NCI-H1417 treated with DMSO at 0.1 percent for 48 hours (cell line): Measurements from ENCODE around the gene KIAA0319L.
"Not testable (repeated sequence)": the region's sequence is repeated elsewhere in the genome, so short reads cannot be mapped to it uniquely, and the experiment has no call there.

Experiments
- DNase-seq: peaks from one replicate; lab custom pipeline; 2025; lab: John Stamatoyannopoulos, UW

KIAA0319L gene

DNA sequence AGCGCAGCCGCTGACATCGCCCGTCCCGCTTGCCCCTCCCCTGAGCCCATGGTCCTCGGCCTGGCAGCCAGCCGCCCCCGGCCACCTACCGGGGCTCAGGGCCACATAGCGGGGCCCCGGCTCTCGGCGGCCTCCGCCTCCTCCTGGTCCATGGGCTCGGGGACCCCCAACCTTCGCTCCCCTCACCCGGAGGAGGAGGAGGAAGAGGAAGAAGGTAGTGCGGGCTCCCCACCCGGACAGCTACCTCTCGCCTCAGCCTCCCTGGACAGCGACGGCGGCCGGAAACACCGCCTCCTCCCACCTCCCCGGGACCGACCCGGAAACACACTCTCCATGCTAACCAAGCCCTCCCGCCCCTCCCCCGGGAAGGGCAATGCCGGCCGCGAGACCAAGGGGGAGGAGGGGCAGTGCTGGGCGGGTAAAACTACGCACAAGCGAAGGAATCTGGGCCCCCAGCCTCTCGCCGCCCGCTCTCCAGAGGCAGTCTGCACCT, at the start of gene KIAA0319L:
KIAA0319L (minus strand) TSS at position 286 of the 493 bp plus-strand sequence. CDS start 2,912 bp downstream, outside the sequence.
- no peak for DNase-seq

DNA sequence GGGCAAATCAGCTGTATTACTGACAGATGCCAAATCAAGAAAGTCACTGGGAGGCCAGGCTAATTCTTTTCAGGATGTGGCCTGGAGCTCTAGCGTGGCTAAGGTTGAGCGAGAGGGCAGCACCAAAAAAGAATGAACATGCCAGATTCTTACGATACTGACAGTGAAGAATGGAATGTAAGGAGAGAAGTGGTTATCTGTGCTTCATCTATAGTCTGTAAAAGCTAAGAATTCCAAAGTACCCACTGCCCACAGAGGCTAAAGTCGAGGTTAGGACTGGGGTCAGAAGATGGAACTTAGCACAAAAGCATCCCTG, 48.6 kb upstream of the KIAA0319L start:
- no peak for DNase-seq

DNA sequence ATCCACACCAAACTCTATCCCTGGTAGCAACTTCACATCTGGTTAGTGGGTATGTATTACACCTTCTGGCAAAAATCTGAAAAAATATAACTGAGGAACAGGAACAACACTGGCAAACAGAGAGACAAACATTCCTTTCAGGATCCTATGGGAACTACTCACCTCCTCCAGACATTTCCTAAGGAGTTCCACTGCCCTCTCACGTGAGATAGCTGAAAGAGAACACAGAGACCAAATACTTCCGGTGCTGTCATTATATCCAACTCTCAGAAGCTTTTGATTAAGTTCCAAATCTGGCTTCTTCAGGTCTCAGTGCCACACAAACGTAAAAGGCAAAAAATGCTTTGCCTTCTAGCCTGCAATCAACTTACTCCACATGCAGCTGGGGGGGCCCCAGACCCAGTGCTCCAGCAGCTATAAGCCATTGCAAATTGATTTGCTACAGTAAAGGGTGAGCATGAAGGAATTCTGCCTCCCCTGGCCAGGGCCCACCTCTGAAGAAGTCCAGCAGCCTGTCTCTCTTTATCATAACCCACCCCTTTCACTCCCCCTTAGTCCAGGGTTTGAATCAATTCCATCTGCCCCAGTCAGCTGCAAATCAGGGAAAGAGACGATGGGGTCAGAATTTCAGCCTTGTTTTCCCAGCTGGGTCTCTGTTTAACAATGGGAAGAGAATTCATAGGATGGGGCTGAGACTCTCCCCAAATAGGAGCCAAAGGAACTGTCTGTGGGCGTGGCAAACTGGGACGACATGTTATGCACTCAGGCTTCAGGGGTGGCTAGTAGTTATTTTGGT, 48.1 kb upstream of the KIAA0319L start:
- DNase-seq = no peak

DNA sequence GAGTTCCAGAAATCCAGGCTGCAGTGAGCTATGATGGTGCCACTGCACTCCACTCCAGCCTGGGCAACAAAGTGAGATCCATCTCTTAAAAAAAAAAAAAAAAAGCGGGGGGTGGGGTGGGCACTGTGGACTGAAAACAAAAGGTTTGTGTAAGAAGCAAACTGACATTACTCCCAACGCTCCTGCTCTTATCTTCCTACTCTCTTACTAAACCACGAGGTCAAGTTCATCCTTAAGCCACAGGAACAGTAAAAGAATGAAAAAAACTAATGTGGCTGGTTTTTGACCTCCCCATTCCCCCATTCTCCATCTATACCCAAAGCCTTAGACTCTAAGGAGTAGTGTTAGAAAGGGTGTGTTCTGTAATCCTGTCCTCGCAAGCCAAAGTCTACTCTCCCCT, 46.7 kb upstream of the KIAA0319L start:
- DNase-seq = no peak

DNA sequence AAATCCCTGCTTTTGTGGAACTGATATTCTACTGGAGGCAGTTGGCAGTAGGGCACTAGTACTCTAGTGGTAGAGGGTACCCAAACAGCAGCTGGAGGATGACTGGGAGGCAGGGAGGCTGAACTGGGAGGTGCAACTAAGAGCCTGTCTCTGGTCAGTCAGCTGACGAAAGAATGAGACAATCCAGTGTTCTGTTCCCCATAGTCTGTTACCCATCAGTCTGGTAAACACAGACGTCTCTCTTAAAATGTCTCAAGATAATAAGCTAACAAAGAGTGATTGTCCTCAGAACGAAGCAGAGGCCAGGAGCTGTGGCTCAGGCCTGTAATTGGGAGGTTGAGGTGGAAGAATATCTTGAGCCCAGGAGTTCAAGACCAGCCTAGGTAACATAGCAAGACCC, 46.3 kb upstream of the KIAA0319L start:
- DNase-seq = no peak

DNA sequence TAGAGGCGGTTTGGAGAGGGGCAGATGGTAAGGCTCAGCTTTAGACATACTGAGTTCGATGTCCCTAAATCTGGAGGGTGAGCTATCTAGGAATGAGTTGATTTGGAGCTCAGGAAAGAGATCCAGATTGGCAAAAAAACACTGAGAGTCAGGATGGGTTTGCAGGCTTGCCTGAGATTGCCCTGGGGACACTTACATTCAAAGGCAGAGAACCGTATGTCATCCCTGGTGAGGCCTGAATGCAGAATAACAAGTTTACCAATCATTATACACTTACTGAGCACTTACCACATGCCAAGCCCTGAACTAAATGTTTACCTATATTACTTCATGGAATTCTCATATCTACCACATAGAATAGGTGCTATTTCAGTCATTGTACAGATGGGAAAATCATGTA, 43.4 kb upstream of the KIAA0319L start:
- no peak for DNase-seq

DNA sequence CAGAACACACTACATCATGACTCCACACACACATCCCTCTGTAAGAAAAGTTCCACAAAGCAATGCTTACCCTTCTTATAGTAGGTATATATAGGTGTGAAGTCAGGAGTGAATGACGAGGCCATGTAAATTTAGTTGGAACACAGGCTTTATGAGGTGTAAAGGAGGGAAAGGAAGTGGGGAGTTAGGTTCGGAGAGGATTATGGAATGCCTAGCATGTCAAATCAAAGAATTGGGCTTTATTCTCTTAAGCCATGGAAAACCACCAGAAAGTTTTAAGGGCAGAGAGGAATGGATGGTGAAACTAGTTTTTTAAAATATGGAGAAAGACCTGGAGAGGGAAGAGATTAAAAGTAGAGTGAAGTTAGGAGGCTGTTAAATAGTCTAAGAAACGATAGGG, 42.2 kb upstream of the KIAA0319L start:
- no peak for DNase-seq

DNA sequence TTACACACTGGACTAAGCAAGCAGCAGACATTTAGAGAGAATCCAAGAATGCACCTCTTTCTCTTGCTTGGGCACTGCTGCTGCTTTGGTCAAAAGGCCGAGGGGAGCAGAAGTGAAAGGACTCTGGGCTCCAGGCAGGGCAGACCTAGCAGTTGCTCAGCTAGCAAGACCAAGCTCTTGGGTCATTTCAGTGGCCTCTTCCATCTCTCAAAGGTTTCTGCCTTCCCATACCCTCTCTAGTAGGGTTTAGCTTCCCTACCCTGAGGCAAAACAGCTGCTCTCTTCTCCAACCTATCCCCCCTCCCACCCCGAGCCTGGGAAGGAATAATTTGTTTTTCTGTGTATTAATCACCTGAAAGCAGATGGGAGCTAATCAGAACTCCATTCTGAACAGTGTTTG, 41.7 kb upstream of the KIAA0319L start:
- no peak for DNase-seq

DNA sequence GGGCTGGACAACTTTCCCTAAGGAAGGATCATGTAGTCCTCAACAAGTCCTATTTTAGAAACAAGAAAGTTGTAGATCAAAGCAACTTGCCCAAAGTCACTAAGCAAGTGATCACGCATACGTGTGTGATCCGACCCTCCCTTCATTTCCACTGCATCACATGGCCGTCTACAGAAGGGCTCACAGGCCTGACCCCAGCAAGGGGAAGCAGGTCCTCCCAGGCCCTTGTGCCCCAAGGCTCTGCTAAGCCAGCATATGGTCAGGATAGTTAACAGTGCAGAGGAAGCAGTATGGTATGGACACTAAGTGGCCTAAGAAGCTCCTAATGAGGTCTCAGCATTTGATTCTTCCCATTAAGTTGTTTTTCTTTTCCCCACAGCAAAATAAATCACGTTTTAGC, 40.7 kb upstream of the KIAA0319L start:
- no peak for DNase-seq

DNA sequence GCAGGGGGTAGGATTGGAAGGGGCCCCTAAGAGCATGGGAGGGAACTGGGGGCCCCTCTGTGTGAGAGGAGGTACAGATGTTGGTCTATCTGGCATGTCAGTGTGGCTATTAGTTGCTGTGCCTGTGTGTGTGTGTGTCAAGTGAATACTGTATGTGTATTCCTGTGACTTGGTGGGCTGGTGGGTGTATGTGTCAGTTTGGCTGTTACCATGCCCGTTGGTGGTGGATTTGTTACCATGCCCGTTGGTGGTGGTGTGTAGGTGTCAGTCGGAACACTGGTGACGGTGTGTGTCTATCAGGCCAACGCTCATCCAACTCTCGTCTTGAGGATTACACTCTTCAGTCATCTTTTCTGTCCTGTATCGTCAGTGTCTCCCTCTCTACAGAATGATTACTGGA, 38.5 kb upstream of the KIAA0319L start:
- no peak for DNase-seq

DNA sequence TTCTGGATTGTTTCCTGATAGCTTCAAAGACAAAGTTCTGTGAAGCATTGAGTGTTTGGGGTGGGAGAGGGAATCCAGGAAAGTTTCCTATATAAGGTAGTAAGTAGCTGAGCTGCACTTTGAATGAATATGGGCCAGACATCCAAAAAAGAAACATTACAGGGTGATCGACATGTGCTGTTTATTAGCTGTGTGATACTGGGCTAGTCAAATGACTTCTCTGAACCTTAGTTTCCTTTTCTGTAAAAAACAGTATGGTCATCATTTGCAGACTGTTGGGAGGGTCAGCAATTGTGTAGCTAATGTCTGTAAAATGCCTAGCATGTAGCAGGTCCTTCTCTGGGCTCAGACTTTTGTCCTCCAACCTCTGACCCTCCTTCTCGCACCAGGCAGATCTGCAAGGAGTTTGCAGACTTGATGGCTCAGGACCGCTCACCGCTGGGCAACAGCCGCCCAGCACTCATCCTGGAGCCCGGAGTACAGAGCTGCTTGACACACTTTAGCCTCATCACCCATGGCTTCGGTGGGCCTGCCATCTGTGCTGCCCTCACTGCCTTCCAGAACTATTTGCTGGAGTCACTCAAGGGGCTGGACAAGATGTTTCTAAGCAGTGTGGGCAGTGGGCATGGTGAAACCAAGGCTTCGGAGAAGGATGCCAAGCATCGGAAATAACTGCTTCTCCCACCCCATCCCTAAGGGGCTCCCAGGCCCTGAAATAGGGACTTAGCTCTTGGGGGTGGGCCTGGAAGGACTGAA, 37.0 kb upstream of the KIAA0319L start:
- DNase-seq = no peak

DNA sequence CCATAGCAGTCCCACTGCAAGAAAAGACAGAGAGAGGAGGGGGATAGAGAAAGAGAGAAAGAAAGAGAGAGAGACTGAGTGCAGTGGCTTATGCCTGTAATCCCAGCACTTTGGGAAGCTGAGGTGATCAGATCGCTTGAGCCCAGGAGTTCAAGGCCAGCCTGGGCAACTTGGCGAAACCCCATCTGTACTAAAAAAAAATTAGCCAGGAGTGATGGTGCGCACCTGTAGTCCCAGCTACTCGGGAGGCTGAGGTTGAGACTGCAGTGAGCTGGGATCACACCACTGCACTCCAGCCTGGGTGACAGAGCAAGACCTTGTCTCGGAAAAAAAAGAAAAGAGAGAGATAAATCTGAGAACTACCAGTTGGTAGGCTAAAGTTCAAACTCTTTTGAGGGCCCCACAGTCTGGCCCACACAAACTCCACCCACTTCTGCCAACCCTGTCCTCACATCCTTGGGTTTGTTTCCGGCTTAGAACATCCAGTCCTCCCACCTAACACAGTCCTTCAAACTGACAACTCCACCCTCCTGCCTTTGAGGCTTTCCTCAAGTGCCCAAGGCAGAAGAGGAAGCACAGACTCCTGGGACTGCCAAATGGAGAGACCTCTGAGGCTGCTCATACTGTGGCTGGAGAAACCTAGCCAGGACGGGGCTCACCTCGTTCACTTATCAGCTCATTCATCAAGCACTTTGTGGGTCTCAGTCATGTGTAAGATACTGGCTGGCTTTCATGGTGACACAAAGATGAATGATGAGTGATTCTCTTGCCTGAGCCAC, 36.0 kb upstream of the KIAA0319L start:
- no peak for DNase-seq

DNA sequence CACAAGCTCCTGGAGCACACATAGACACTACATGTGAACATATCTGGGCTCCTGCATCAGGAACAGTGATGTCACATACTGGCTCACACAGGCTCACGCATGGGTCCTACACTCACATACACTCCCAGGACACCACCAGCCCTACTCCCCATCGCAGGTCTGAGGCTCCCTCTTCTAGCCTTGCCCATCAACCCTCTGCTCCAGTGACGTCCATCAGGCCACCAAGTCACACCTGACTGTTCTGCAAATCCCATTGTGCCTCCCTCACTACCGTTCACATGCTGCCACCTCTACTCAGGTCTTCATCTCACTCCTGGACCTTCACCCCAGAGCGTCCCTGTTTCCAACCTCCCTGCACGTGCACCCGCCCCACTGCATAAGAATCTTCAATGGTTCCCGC, 34.0 kb upstream of the KIAA0319L start:
- no peak for DNase-seq

DNA sequence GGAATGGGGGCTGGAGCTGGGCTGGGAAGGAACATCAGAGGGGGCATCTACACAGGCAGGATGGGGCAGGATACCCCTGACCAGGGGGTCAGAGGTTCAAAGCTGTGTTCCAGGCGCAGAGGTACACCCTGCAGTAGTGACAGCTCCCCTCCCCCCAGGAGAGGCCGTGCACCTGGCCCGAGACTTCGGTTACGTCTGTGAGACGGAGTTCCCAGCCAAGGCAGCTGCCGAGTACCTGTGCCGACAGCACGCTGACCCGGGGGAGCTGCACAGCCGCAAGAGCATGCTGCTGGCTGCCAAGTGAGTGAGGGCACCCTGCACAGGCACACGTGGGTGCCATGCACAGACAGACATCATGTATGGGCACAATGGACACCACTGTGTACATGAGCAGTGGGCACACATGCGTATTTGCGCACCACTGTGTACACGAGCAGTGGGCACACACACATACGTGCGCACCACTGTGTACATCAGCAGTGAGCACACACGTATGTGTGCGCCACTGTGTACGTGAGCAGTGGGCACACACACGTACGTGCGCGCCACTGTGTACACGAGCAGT, 33.4 kb upstream of the KIAA0319L start:
- DNase-seq = no peak

DNA sequence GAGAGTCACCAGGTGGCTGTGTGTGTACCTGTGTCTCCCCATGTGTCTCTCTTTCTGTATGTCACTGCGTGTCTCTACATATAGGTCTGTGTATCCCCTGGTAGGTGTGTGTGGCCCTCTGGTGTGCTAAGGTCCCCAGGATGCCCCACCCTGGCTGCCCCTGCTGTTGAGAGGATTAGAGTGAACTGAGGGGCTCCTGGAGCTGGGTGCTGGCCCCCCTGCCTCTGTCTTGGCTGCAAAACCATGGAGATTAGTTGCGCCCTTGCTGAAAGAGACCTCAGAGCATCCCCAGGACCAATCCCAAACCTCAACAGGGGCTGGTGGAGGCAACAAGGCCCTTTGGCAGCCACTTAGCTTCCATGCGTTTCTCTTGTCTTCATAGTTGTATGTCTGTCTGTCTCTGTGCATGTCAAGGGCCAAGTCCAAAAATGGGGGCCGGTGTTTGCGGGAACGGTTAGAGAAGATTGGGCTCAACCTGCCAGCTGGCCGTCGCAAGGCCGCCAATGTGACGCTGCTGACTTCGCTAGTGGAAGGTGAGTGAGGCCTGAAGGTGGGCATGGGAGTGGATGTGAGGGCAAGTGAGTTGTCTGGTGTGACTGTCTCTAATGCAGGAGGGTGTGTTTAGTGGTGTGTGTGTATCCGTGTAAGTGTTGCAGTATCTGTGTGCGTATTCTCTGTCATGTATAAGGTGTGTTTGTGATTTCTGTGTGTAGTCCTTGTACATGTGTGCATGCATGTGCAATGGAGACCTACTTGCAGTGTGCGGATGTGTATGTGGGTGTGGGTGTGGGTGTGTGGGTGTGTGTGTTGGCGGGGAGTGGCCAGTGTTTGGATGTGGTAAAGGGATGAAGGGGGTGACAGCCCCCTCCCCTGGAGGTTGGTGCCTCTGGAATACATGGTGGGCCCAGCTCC, 32.6 kb upstream of the KIAA0319L start:
- no peak for DNase-seq

DNA sequence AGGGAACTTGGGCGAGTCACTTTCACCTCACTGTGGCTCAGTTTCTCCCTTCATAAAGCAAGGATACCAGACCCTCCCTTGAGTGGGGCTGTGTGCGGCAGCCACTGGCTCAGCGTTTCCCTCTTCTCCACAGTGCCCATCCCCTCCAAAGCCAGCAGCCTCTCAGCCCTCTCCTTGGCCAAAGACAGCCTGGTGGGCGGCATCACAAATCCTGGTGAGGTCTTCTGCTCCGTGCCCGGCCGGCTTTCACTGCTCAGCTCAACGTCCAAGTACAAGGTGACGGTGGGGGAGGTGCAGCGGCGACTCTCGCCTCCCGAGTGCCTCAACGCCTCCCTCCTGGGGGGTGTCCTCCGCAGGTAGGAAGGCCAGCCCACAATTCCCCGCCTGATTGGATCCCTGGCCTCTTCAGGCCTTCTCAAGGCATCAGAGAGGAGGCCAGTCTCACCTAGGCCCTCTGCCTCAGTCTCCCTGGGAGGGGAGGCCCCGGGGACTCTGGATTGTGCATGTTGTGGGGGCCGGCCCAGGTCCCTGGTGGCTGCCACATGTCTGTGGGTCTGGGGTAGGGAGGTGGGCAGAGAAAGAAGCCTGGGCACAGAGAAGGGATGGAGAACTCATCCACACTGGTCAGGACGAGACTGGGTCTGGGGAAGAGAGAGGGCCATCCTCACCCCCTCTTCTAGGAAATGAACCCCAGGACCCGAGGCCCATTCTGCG, 31.2 kb upstream of the KIAA0319L start:
- DNase-seq = no peak

DNA sequence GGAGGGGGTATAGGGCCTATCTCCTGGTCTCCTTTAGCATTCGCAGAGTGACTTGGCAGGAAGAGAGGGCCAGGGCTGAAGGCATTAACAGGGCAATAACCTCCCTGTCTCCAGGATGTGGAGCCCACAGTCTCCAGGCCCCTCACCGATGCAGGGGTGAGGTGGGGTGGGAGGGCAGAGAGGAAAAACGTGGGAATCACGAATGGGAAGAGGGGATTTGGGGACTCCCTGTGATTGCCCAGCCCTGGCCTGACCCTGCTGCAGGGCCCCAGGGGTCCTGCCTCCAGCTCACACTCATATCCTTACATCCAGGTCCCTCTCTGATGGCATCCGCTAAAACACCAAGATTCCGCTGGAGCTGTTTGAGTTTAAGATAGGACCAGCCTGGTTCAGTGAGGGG, 30.5 kb upstream of the KIAA0319L start:
- DNase-seq = no peak

DNA sequence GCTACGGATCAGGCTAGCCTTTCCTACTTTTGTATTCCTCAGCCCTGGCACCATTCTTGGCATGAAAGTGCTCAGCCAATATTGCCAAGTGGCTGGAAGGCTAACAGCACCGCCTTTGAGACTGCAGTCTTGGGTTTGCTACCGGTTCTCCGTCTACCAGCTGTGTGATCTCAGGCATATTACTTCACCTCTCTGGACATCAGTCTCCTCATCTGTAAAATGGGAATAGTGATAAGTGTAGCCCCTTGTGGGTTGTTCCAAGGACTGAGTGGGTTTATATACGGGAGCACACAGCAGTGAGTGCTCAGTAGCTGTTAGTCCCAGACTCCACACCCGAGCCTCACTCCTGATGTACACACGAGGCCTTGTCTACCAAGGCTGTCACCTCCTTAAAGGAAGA, 29.6 kb upstream of the KIAA0319L start:
- no peak for DNase-seq

DNA sequence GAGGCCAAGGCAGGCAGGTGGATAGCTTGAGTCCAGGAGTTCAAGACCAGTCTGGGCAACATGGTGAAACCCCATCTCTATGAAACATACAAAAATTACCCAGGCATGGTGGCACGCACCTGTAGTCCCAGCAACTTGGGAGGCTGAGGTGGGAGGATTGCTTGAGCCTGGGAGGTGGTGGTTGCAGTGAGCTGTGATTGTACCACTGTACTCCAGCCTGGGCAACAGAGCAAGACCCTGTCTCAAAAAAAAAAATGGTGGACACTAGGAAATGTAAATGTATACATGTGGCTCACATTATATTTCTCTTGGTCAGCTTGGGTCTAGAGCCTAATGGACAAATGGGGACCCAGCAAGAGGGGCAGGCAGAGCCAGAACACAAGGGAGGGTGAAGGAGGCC, 28.6 kb upstream of the KIAA0319L start:
- DNase-seq = not testable (repeated sequence)

DNA sequence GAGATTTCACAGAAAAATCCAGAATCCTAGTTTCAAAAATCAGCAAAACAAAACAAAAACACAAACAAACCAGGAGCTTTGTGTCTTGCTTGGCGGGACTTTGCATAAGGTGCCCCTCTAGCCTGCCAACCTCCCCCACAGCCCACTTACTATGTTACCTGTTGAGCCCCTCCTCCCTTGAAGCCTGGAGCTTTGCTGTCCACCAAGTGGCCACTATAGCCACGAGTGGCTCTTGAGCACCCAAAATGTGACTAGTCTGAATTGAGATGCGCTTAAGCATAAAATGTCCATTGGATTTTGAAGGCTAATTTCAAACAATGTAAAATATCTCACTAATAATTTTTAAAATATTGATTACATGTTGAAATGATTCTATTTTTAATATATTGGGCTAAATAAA, 28.1 kb upstream of the KIAA0319L start:
- no peak for DNase-seq

DNA sequence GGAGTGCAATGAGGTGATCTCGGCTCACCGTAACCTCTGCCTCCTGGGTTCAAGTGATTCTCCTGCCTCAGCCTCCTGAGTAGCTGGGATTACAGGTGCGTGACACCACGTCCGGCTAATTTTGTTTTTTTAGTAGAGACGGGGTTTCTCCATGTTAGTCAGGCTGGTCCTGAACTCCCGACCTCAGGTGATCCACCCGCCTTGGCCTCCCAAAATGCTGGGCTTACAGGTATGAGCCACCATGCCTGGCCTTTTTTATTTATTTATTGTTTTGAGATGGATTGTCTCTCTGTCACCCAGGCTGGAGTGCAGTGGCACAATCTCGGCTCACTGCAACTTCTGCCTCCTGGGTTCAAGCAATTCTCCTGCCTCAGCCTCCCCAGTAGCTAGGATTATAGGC, 24.4 kb upstream of the KIAA0319L start:
- not testable (repeated sequence) for DNase-seq
